WTC11 (cell line): Measurements from ENCODE around the gene LDLRAD3. TPM values are rescaled to one million over a fixed set of nuclear protein-coding genes. Genes with fewer than 3 reads are reported as not detected.

Experiments used
- ATAC-seq: fragments of 200-7000 bp; cut with Tn5 transposase; 2 replicates; pipeline ENCODE4 v1.10.0; 2021; ENCODE audit warnings: mild to moderate bottlenecking, moderate library complexity
- CTCF ChIA-PET: fragments of 300-600 bp; sonication (Branson Sonifier 250); formaldehyde crosslinking; loops from one replicate; lab custom pipeline; 2021; ENCODE audit warnings: antibody characterized with exemption; lab: Charles Lee
- POLR2A ChIA-PET: fragments of 350-600 bp; sonication (Branson Sonifier 250); formaldehyde crosslinking; loops from one replicate; lab custom pipeline; 2021; ENCODE audit warnings: antibody characterized with exemption; lab: Charles Lee
- DNase-seq: peaks from one replicate; pipeline ENCODE4 v3.0.0; 2021; ENCODE audit warnings: low spot score
- H3K27ac Mint-ChIP-seq: 2 replicates; pipeline ENCODE4 v1.8.0; 2021; ENCODE audit warnings: mixed read lengths
- H3K27me3 Mint-ChIP-seq: 2 replicates; pipeline ENCODE4 v1.8.0; 2021; ENCODE audit warnings: low read depth, mild to moderate bottlenecking, moderate library complexity, mixed read lengths
- H3K36me3 Mint-ChIP-seq: 2 replicates; pipeline ENCODE4 v1.8.0; 2021; ENCODE audit warnings: mixed read lengths
- H3K4me1 Mint-ChIP-seq: 2 replicates; pipeline ENCODE4 v1.8.0; 2022; ENCODE audit warnings: mixed read lengths
- H3K4me3 Mint-ChIP-seq: 2 replicates; pipeline ENCODE4 v1.8.0; 2021; ENCODE audit warnings: mild to moderate bottlenecking, moderate library complexity, mixed read lengths
- H3K9me3 Mint-ChIP-seq: 2 replicates; pipeline ENCODE4 v1.8.0; 2021; ENCODE audit warnings: mixed read lengths
- ARID4B ChIP-seq: sonication (generic); formaldehyde crosslinking; IDR thresholded peaks from 2 replicates; pipeline ENCODE4 v1.8.0; 2023; ENCODE audit warnings: missing genetic modification reagents, mild to moderate bottlenecking, borderline replicate concordance
- OVOL2 ChIP-seq: fragments of 250-450 bp; sonication (Bioruptor Pico); IDR thresholded peaks from 2 replicates; pipeline ENCODE4 v1.9.0; 2021; ENCODE audit warnings: mild to moderate bottlenecking, borderline replicate concordance
- ZNF138 ChIP-seq: sonication (generic); formaldehyde crosslinking; conservative IDR thresholded peaks from 2 replicates; pipeline ENCODE4 v1.8.1; 2022; ENCODE audit warnings: mild to moderate bottlenecking, moderate library complexity, missing genetic modification reagents
- ZNF416 ChIP-seq: fragments of 250-450 bp; sonication (Bioruptor Pico); IDR thresholded peaks from 2 replicates; pipeline ENCODE4 v1.9.0; 2021; ENCODE audit warnings: mild to moderate bottlenecking, inconsistent platforms
- total RNA-seq: library from RNA; stranded (reverse); gene quantifications from 3 replicates; pipeline ENCODE4 v1.2.3, GENCODE V29; 2021
- TF ChIP-seq, protein P1 (sequence below): sonication (generic); formaldehyde crosslinking; IDR thresholded peaks from 2 replicates; pipeline ENCODE4 v1.8.0; 2022; ENCODE audit warnings: mild to moderate bottlenecking, missing genetic modification reagents
- TF ChIP-seq, protein P2 (sequence below): sonication (generic); formaldehyde crosslinking; conservative IDR thresholded peaks from 2 replicates; pipeline ENCODE4 v1.8.1; 2022; ENCODE audit warnings: mild to moderate bottlenecking, missing genetic modification reagents
- TF ChIP-seq, protein P3 (sequence below): sonication (generic); formaldehyde crosslinking; IDR thresholded peaks from 2 replicates; pipeline ENCODE4 v1.8.0; 2022; ENCODE audit warnings: mild to moderate bottlenecking, missing genetic modification reagents
- TF ChIP-seq, protein P4 (sequence below): sonication (generic); formaldehyde crosslinking; IDR thresholded peaks from 2 replicates; pipeline ENCODE4 v1.8.0; 2023; ENCODE audit warnings: mild to moderate bottlenecking, missing genetic modification reagents
- TF ChIP-seq, protein P5 (sequence below): fragments of 250-450 bp; sonication (Bioruptor Pico); IDR thresholded peaks from 2 replicates; pipeline ENCODE4 v2.1.2; 2022; ENCODE audit warnings: mild to moderate bottlenecking, moderate library complexity
- TF ChIP-seq, protein P6 (sequence below): sonication (generic); formaldehyde crosslinking; IDR thresholded peaks from 2 replicates; pipeline ENCODE4 v1.8.0; 2022; ENCODE audit warnings: missing genetic modification reagents
- TF ChIP-seq, protein P7 (sequence below): sonication (generic); formaldehyde crosslinking; IDR thresholded peaks from 2 replicates; pipeline ENCODE4 v1.8.1; 2023; ENCODE audit warnings: mild to moderate bottlenecking, moderate library complexity, missing genetic modification reagents
- TF ChIP-seq, protein P8 (sequence below): sonication (generic); formaldehyde crosslinking; IDR thresholded peaks from 2 replicates; pipeline ENCODE4 v1.8.1; 2023; ENCODE audit warnings: mild to moderate bottlenecking, missing genetic modification reagents, borderline replicate concordance

LDLRAD3 gene
- total RNA-seq, 1 experiment from 2014 or later, result 14.5 TPM

- ChIA-PET CTCF (interaction anchor here (1.0 to 1.4 kb wide), 3 partner anchors 9 to 36 kb away, joined by 3 to 7 read pairs (median 3); no protein-coding TSS in a partner anchor), POLR2A (no interaction called here)
- TF ChIP-seq, protein P1, sequence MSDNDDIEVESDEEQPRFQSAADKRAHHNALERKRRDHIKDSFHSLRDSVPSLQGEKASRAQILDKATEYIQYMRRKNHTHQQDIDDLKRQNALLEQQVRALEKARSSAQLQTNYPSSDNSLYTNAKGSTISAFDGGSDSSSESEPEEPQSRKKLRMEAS, result no peak
- TF ChIP-seq ZNF416, result no peak
- TF ChIP-seq, protein P2, sequence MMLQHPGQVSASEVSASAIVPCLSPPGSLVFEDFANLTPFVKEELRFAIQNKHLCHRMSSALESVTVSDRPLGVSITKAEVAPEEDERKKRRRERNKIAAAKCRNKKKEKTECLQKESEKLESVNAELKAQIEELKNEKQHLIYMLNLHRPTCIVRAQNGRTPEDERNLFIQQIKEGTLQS (CRISPR knock-in tag), result no peak
- TF ChIP-seq, protein P3, sequence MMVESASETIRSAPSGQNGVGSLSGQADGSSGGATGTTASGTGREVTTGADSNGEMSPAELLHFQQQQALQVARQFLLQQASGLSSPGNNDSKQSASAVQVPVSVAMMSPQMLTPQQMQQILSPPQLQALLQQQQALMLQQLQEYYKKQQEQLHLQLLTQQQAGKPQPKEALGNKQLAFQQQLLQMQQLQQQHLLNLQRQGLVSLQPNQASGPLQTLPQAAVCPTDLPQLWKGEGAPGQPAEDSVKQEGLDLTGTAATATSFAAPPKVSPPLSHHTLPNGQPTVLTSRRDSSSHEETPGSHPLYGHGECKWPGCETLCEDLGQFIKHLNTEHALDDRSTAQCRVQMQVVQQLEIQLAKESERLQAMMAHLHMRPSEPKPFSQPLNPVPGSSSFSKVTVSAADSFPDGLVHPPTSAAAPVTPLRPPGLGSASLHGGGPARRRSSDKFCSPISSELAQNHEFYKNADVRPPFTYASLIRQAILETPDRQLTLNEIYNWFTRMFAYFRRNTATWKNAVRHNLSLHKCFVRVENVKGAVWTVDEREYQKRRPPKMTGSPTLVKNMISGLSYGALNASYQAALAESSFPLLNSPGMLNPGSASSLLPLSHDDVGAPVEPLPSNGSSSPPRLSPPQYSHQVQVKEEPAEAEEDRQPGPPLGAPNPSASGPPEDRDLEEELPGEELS (CRISPR knock-in tag), result no peak
- no peak overlapping the region for H3K27ac Mint-ChIP-seq
- peaks cover 57% of the 10 kb centered on the region for H3K36me3 Mint-ChIP-seq
- H3K9me3 Mint-ChIP-seq, result peaks cover 15% of the 10 kb centered on the region
- H3K4me3 Mint-ChIP-seq, result no peak overlapping the region
- ATAC-seq, result no peak
- peaks cover 55% of the 10 kb centered on the region for H3K4me1 Mint-ChIP-seq
- no peaks in the 10 kb centered on the region; the same call in 1 of the 2 replicates for H3K27me3 Mint-ChIP-seq
- DNase-seq, result no peak
These were observed 151.9 kb downstream of the LDLRAD3 start for GRCh38 chr11:36095716-36096115.

DNA sequence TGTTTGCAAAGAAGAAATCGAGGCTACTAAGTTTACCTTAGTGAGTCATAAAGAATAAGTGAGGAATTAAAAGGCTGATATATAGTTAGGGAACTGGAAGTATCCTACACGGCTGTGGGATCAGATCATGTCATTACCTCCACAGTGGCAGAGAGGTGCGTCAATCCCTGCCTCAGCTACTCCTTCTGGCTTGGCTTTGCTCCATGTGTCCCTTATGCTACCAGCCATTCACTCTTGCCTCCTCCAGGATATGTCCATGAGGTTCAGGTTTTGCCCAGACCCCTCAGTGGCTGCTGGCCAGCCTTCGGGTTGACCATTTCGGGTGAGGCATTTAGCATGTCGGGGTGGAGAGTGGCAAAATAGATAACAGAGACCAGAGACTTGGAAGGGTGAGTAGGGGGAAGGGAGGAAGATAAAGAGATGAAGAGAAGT lies 153.4 kb downstream of the LDLRAD3 start:
- ChIA-PET CTCF (interaction anchor here (0.5 to 1.4 kb wide), 2 partner anchors 16 to 34 kb away, joined by 4 to 7 read pairs; no protein-coding TSS in a partner anchor), POLR2A (no interaction called here)
- ATAC-seq (no peak), DNase-seq (no peak)
- Mint-ChIP-seq H3K4me1 (peaks cover 41% of the 10 kb centered on the region), H3K36me3 (peaks cover 59% of the 10 kb centered on the region), H3K4me3 (no peak overlapping the region), H3K9me3 (peaks cover 15% of the 10 kb centered on the region), H3K27ac (no peak overlapping the region), H3K27me3 (no peaks in the 10 kb centered on the region; the same call in 1 of the 2 replicates)
- TF ChIP-seq OVOL2 (CRISPR knock-in tag) (no peak), ZNF138 (CRISPR knock-in tag) (no peak), ARID4B (CRISPR knock-in tag) (no peak)
- TF ChIP-seq, protein P4, sequence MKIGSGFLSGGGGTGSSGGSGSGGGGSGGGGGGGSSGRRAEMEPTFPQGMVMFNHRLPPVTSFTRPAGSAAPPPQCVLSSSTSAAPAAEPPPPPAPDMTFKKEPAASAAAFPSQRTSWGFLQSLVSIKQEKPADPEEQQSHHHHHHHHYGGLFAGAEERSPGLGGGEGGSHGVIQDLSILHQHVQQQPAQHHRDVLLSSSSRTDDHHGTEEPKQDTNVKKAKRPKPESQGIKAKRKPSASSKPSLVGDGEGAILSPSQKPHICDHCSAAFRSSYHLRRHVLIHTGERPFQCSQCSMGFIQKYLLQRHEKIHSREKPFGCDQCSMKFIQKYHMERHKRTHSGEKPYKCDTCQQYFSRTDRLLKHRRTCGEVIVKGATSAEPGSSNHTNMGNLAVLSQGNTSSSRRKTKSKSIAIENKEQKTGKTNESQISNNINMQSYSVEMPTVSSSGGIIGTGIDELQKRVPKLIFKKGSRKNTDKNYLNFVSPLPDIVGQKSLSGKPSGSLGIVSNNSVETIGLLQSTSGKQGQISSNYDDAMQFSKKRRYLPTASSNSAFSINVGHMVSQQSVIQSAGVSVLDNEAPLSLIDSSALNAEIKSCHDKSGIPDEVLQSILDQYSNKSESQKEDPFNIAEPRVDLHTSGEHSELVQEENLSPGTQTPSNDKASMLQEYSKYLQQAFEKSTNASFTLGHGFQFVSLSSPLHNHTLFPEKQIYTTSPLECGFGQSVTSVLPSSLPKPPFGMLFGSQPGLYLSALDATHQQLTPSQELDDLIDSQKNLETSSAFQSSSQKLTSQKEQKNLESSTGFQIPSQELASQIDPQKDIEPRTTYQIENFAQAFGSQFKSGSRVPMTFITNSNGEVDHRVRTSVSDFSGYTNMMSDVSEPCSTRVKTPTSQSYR, result no peak
- TF ChIP-seq, protein P5, sequence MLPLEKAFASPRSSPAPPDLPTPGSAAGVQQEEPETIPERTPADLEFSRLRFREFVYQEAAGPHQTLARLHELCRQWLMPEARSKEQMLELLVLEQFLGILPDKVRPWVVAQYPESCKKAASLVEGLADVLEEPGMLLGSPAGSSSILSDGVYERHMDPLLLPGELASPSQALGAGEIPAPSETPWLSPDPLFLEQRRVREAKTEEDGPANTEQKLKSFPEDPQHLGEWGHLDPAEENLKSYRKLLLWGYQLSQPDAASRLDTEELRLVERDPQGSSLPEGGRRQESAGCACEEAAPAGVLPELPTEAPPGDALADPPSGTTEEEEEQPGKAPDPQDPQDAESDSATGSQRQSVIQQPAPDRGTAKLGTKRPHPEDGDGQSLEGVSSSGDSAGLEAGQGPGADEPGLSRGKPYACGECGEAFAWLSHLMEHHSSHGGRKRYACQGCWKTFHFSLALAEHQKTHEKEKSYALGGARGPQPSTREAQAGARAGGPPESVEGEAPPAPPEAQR (CRISPR knock-in tag), result no peak
- TF ChIP-seq, protein P6, sequence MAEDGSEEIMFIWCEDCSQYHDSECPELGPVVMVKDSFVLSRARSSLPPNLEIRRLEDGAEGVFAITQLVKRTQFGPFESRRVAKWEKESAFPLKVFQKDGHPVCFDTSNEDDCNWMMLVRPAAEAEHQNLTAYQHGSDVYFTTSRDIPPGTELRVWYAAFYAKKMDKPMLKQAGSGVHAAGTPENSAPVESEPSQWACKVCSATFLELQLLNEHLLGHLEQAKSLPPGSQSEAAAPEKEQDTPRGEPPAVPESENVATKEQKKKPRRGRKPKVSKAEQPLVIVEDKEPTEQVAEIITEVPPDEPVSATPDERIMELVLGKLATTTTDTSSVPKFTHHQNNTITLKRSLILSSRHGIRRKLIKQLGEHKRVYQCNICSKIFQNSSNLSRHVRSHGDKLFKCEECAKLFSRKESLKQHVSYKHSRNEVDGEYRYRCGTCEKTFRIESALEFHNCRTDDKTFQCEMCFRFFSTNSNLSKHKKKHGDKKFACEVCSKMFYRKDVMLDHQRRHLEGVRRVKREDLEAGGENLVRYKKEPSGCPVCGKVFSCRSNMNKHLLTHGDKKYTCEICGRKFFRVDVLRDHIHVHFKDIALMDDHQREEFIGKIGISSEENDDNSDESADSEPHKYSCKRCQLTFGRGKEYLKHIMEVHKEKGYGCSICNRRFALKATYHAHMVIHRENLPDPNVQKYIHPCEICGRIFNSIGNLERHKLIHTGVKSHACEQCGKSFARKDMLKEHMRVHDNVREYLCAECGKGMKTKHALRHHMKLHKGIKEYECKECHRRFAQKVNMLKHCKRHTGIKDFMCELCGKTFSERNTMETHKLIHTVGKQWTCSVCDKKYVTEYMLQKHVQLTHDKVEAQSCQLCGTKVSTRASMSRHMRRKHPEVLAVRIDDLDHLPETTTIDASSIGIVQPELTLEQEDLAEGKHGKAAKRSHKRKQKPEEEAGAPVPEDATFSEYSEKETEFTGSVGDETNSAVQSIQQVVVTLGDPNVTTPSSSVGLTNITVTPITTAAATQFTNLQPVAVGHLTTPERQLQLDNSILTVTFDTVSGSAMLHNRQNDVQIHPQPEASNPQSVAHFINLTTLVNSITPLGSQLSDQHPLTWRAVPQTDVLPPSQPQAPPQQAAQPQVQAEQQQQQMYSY (CRISPR knock-in tag), result no peak
- TF ChIP-seq, protein P7, sequence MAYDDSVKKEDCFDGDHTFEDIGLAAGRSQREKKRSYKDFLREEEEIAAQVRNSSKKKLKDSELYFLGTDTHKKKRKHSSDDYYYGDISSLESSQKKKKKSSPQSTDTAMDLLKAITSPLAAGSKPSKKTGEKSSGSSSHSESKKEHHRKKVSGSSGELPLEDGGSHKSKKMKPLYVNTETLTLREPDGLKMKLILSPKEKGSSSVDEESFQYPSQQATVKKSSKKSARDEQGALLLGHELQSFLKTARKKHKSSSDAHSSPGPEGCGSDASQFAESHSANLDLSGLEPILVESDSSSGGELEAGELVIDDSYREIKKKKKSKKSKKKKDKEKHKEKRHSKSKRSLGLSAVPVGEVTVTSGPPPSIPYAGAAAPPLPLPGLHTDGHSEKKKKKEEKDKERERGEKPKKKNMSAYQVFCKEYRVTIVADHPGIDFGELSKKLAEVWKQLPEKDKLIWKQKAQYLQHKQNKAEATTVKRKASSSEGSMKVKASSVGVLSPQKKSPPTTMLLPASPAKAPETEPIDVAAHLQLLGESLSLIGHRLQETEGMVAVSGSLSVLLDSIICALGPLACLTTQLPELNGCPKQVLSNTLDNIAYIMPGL (CRISPR knock-in tag), result no peak
- TF ChIP-seq, protein P8, sequence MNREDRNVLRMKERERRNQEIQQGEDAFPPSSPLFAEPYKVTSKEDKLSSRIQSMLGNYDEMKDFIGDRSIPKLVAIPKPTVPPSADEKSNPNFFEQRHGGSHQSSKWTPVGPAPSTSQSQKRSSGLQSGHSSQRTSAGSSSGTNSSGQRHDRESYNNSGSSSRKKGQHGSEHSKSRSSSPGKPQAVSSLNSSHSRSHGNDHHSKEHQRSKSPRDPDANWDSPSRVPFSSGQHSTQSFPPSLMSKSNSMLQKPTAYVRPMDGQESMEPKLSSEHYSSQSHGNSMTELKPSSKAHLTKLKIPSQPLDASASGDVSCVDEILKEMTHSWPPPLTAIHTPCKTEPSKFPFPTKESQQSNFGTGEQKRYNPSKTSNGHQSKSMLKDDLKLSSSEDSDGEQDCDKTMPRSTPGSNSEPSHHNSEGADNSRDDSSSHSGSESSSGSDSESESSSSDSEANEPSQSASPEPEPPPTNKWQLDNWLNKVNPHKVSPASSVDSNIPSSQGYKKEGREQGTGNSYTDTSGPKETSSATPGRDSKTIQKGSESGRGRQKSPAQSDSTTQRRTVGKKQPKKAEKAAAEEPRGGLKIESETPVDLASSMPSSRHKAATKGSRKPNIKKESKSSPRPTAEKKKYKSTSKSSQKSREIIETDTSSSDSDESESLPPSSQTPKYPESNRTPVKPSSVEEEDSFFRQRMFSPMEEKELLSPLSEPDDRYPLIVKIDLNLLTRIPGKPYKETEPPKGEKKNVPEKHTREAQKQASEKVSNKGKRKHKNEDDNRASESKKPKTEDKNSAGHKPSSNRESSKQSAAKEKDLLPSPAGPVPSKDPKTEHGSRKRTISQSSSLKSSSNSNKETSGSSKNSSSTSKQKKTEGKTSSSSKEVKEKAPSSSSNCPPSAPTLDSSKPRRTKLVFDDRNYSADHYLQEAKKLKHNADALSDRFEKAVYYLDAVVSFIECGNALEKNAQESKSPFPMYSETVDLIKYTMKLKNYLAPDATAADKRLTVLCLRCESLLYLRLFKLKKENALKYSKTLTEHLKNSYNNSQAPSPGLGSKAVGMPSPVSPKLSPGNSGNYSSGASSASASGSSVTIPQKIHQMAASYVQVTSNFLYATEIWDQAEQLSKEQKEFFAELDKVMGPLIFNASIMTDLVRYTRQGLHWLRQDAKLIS (CRISPR knock-in tag), result no peak
